Neural cell (in vitro differentiated cells): ENCODE results near the gene NCS1. TPM values are rescaled to one million over a fixed set of nuclear protein-coding genes. Genes with fewer than 3 reads are reported as not detected.

Source experiments
- H2AFZ ChIP-seq: fragments of 200-600, 300-800 bp; sonication (generic), shearing (Covaris generic); 2 replicates; pipeline ENCODE4 v1.6.0; 2014; ENCODE audit warnings: low read depth, mild to moderate bottlenecking, antibody characterized with exemption, low read length, moderate library complexity
- H3F3A ChIP-seq: fragments of 200-600 bp; shearing (Covaris generic); 2 replicates; pipeline ENCODE4 v1.6.1; 2016; ENCODE audit warnings: mild to moderate bottlenecking, moderate library complexity, mixed read lengths, antibody characterized with exemption, low read length; ENCODE audit not compliant: insufficient read depth, poor library complexity, severe bottlenecking
- H3K27ac ChIP-seq: fragments of 200-600, 300-800 bp; sonication (generic), shearing (Covaris generic); 2 replicates; pipeline ENCODE4 v1.5.1; 2014; ENCODE audit warnings: mild to moderate bottlenecking, low read length, moderate library complexity
- H3K27me3 ChIP-seq: fragments of 300-800, 200-600 bp; sonication (generic), shearing (Covaris generic); 2 replicates; pipeline ENCODE4 v1.6.0; 2014; ENCODE audit warnings: mild to moderate bottlenecking, low read depth, low read length, moderate library complexity; ENCODE audit not compliant: insufficient read depth
- H3K36me3 ChIP-seq: fragments of 300-800, 200-600 bp; sonication (generic), shearing (Covaris generic); 2 replicates; pipeline ENCODE4 v1.5.1; 2014; ENCODE audit warnings: mild to moderate bottlenecking, antibody characterized with exemption, low read length, moderate library complexity; ENCODE audit not compliant: insufficient read depth
- H3K4me2 ChIP-seq: fragments of 300-800, 200-600 bp; sonication (generic), shearing (Covaris generic); 2 replicates; pipeline ENCODE4 v1.6.0; 2014; ENCODE audit warnings: mild to moderate bottlenecking, low read length
- H3K4me3 ChIP-seq: fragments of 300-800, 200-600 bp; sonication (generic), shearing (Covaris generic); 2 replicates; pipeline ENCODE4 v1.5.1; 2014; ENCODE audit warnings: mild to moderate bottlenecking, low read length, moderate library complexity
- H3K79me2 ChIP-seq: fragments of 200-600 bp; shearing (Covaris generic); replicated peaks from 2 replicates; pipeline ENCODE4 v1.6.0; 2014; ENCODE audit warnings: mild to moderate bottlenecking, low read length, moderate library complexity; ENCODE audit not compliant: insufficient read depth
- H3K9ac ChIP-seq: fragments of 300-800, 200-600 bp; sonication (generic), shearing (Covaris generic); 2 replicates; pipeline ENCODE4 v1.6.1; 2016; ENCODE audit warnings: mild to moderate bottlenecking, low read length, mixed read lengths
- H3K9me2 ChIP-seq: fragments of 200-600 bp; shearing (Covaris generic); 2 replicates; pipeline ENCODE4 v1.6.1; 2016; ENCODE audit warnings: mild to moderate bottlenecking, low read length, mixed read lengths; ENCODE audit not compliant: insufficient read depth
- H3K9me3 ChIP-seq: fragments of 200-600, 300-800 bp; sonication (generic), shearing (Covaris generic); 2 replicates; pipeline ENCODE4 v1.6.1; 2016; ENCODE audit warnings: mild to moderate bottlenecking, mixed run types, low read length, moderate library complexity, mixed read lengths
- H4K20me1 ChIP-seq: fragments of 200-600 bp; shearing (Covaris generic); 2 replicates; pipeline ENCODE4 v1.6.1; 2016; ENCODE audit warnings: mild to moderate bottlenecking, mixed run types; ENCODE audit not compliant: insufficient read depth
- CTCF ChIP-seq: fragments of 450-650 bp; IDR thresholded peaks from 2 replicates; pipeline ENCODE4 v1.5.1; 2014; ENCODE audit warnings: antibody characterized with exemption, mild to moderate bottlenecking, moderate library complexity; ENCODE audit not compliant: poor library complexity, severe bottlenecking
- EP300 ChIP-seq: fragments of 450-650 bp; conservative IDR thresholded peaks from 2 replicates; pipeline ENCODE4 v1.6.1; 2014; ENCODE audit warnings: antibody characterized with exemption, mild to moderate bottlenecking, moderate library complexity; ENCODE audit not compliant: poor library complexity, severe bottlenecking
- EZH2 ChIP-seq: fragments of 200-600, 300-800 bp; shearing (Covaris generic), sonication (generic); IDR thresholded peaks from 2 replicates; pipeline ENCODE4 v1.6.1; 2014; ENCODE audit warnings: antibody characterized with exemption, low read length, borderline replicate concordance, mild to moderate bottlenecking; ENCODE audit not compliant: insufficient read depth, poor library complexity, severe bottlenecking
- MXI1 ChIP-seq: fragments of 450-650 bp; conservative IDR thresholded peaks from 2 replicates; pipeline ENCODE4 v1.6.1; 2014; ENCODE audit warnings: antibody characterized with exemption, mild to moderate bottlenecking; ENCODE audit not compliant: poor library complexity, severe bottlenecking
- POLR2AphosphoS5 ChIP-seq: IDR thresholded peaks from 2 replicates; pipeline ENCODE4 v1.6.1; 2012
- RAD21 ChIP-seq: fragments of 450-650 bp; conservative IDR thresholded peaks from 2 replicates; pipeline ENCODE4 v1.6.1; 2014; ENCODE audit warnings: antibody characterized with exemption, mild to moderate bottlenecking, moderate library complexity
- SMC3 ChIP-seq: fragments of 450-650 bp; conservative IDR thresholded peaks from 2 replicates; pipeline ENCODE4 v1.6.1; 2014; ENCODE audit warnings: antibody characterized with exemption, mild to moderate bottlenecking, moderate library complexity; ENCODE audit not compliant: poor library complexity
- TAF1 ChIP-seq: IDR thresholded peaks from 2 replicates; pipeline ENCODE4 v1.6.1; 2012; ENCODE audit warnings: low read depth
- polyA plus RNA-seq: library from polyadenylated mRNA; depleted of rRNA; stranded (reverse); fragments of >200 nt; gene quantifications from 2 replicates; pipeline ENCODE4 v1.2.3, GENCODE V29; 2014
- TF ChIP-seq, protein P1 (sequence below): IDR thresholded peaks from 2 replicates; pipeline ENCODE4 v1.6.1; 2012; ENCODE audit warnings: borderline replicate concordance

The NCS1 gene
- polyA plus RNA-seq, 1 donor from 2014 or later: 73.3 TPM

DNA sequence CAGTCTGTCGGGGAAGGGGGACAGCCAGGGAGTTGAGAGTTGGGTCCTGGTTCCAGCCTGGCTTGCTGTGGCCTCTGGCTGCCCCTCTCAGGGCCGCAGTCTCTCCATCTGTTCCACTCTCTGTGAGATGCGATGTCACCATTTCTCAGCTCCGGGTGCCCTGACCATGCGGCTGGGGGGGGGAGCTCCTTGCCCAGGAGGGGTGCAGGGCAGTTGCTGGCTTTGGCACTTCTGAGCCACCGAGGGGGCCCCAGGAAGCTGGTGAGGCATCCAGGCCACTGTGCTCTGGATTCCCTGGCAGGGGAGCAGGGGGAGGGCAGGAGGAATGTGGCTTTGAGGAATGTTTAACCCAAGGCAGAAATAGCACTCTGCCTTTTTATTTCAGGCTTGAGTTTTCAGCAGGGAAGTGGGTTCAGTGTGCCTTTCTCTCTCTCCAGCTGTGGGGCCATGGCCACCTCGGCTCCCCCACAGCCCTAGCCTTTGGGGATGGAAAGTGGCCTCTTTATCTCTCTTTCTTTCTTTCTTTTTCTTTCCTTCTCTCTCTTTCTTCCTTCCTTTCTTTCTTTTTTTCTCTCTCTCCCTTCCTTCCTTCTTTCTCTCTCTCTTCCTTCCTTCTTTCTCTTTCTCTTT lies 11.0 kb downstream of the NCS1 start:
- H3K9ac ChIP-seq: peak overlapping the region; percentile 1
- H3K9me3 ChIP-seq: no peaks in the 10 kb centered on the region
- H3K27me3 ChIP-seq: no peaks in the 10 kb centered on the region
- H3K27ac ChIP-seq: no peak overlapping the region
- TF ChIP-seq, protein P1, sequence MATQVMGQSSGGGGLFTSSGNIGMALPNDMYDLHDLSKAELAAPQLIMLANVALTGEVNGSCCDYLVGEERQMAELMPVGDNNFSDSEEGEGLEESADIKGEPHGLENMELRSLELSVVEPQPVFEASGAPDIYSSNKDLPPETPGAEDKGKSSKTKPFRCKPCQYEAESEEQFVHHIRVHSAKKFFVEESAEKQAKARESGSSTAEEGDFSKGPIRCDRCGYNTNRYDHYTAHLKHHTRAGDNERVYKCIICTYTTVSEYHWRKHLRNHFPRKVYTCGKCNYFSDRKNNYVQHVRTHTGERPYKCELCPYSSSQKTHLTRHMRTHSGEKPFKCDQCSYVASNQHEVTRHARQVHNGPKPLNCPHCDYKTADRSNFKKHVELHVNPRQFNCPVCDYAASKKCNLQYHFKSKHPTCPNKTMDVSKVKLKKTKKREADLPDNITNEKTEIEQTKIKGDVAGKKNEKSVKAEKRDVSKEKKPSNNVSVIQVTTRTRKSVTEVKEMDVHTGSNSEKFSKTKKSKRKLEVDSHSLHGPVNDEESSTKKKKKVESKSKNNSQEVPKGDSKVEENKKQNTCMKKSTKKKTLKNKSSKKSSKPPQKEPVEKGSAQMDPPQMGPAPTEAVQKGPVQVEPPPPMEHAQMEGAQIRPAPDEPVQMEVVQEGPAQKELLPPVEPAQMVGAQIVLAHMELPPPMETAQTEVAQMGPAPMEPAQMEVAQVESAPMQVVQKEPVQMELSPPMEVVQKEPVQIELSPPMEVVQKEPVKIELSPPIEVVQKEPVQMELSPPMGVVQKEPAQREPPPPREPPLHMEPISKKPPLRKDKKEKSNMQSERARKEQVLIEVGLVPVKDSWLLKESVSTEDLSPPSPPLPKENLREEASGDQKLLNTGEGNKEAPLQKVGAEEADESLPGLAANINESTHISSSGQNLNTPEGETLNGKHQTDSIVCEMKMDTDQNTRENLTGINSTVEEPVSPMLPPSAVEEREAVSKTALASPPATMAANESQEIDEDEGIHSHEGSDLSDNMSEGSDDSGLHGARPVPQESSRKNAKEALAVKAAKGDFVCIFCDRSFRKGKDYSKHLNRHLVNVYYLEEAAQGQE: no peak
- no peak for TF ChIP-seq SMC3
- no peak for TF ChIP-seq POLR2AphosphoS5
- no peak for TF ChIP-seq EZH2
- TF ChIP-seq TAF1: no peak
- no peak for TF ChIP-seq CTCF
- TF ChIP-seq MXI1: no peak
- TF ChIP-seq RAD21: no peak
- TF ChIP-seq EP300: no peak
- H4K20me1 ChIP-seq: peaks cover 6% of the 10 kb centered on the region
- no peaks in the 10 kb centered on the region for H3K36me3 ChIP-seq
- peaks cover 36% of the 10 kb centered on the region for H3K79me2 ChIP-seq
- H3K9me2 ChIP-seq: no peaks in the 10 kb centered on the region
- no peak overlapping the region for H3K4me2 ChIP-seq
- H3K4me3 ChIP-seq: no peak overlapping the region
- H3F3A ChIP-seq: no peaks in the 10 kb centered on the region
- H2AFZ ChIP-seq: no peak overlapping the region

- H3K27me3 ChIP-seq: no peaks in the 10 kb centered on the region
- peaks cover 6% of the 10 kb centered on the region for H4K20me1 ChIP-seq
- H3K79me2 ChIP-seq: peaks cover 35% of the 10 kb centered on the region
- TF ChIP-seq POLR2AphosphoS5: no peak
- no peak for TF ChIP-seq TAF1
- TF ChIP-seq EZH2: no peak
- TF ChIP-seq CTCF: no peak
- TF ChIP-seq, protein P1: no peak
- TF ChIP-seq RAD21: no peak
- H3K4me2 ChIP-seq: no peak overlapping the region
- no peaks in the 10 kb centered on the region for H3K9me2 ChIP-seq
- no peaks in the 10 kb centered on the region for H3F3A ChIP-seq
- H2AFZ ChIP-seq: no peak overlapping the region
- H3K4me3 ChIP-seq: peak overlapping the region; percentile 53
- peak overlapping the region; percentile 57 for H3K9ac ChIP-seq
- H3K27ac ChIP-seq: peak overlapping the region; percentile 65
- no peaks in the 10 kb centered on the region for H3K9me3 ChIP-seq
- H3K36me3 ChIP-seq: no peaks in the 10 kb centered on the region
These were observed 12.8 kb downstream of the NCS1 start for GRCh38 chr9:130185017-130185416.
